K562 (cell line): ENCODE data around the gene CPOX. TPM values are rescaled to one million over a fixed set of nuclear protein-coding genes. Genes with fewer than 3 reads are reported as not detected.

ENCODE experiments used
- ATAC-seq: fragments of 200-7000 bp; cut with Tn5 transposase; 3 replicates; pipeline ENCODE4 v1.9.1; 2020; ENCODE audit warnings: moderate library complexity
- BruUV-seq: library from RNA; stranded (reverse); fragments of 400-500 nt; replicated peaks from 2 replicates; lab custom pipeline; 2021; lab: Mats Ljungman, UMichigan
- CTCF ChIA-PET: fragments of 300-600 bp; formaldehyde crosslinking; extraction: SDS; loops from one replicate; lab custom pipeline; 2021; ENCODE audit warnings: low intra/inter-chr PET ratio; lab: Yijun Ruan, JAX
- POLR2A ChIA-PET: fragments of 300-600, 350-650 bp; sonication (Branson Sonifier 250); formaldehyde crosslinking; extraction: SDS; loops from one replicate; lab custom pipeline; 2021; ENCODE audit warnings: antibody characterized with exemption, inconsistent platforms; lab: Yijun Ruan, JAX
- DNase-seq, 4 experiments: peaks; one replicate each; pipeline versions ENCODE4 v3.0.0 to v3.0.0-alpha.2; 2011 to 2018; ENCODE audit warnings: low spot score in 3 of 4, mixed read lengths in 3 of 4; ENCODE audit errors: extremely low read depth in 1 of 4
- FAIRE-seq: peaks from 2 replicates; lab custom pipeline; 2011; peaks lifted over from hg19 to GRCh38; lab: Jason Lieb, UNC
- H2AFZ ChIP-seq: 2 replicates; pipeline ENCODE4 v1.6.0; 2011; ENCODE audit warnings: low read depth, low read length, control low read depth, inconsistent platforms
- H3K27ac ChIP-seq: fragments of 200-600 bp; 3 replicates; pipeline ENCODE4 v1.8.0; 2011; ENCODE audit warnings: low read depth, mild to moderate bottlenecking, control low read depth, inconsistent platforms, low read length, moderate library complexity, mixed read lengths; ENCODE audit errors: extremely low read depth
- H3K27me3 ChIP-seq, 2 experiments: fragments of 300-600 bp in 1 of 2; 2 replicates in 1 of 2; 3 replicates in 1 of 2; pipeline versions ENCODE4 v1.6.0 to v1.8.0; 2011; ENCODE audit warnings: inconsistent platforms in 2 of 2, low read length in 2 of 2, mild to moderate bottlenecking in 1 of 2, mixed read lengths in 1 of 2, moderate library complexity in 1 of 2; ENCODE audit not compliant: control insufficient read depth in 2 of 2, insufficient read depth in 2 of 2
- H3K36me3 ChIP-seq: fragments of 300-600 bp; 3 replicates; pipeline ENCODE4 v1.8.0; 2011; ENCODE audit warnings: mild to moderate bottlenecking, low read length, inconsistent platforms; ENCODE audit not compliant: control insufficient read depth, insufficient read depth
- H3K4me1 ChIP-seq, 2 experiments: fragments of 200-600 bp in 1 of 2; replicated peaks in 1 of 2; 2 replicates in 1 of 2; 3 replicates in 1 of 2; pipeline versions ENCODE4 v1.5.1 to v1.8.0; 2011; ENCODE audit warnings: inconsistent platforms in 2 of 2, low read length in 2 of 2, mild to moderate bottlenecking in 1 of 2, mixed read lengths in 1 of 2, moderate library complexity in 1 of 2; ENCODE audit not compliant: control insufficient read depth in 2 of 2, insufficient read depth in 2 of 2
- H3K4me2 ChIP-seq: 2 replicates; pipeline ENCODE4 v1.6.1; 2011; ENCODE audit warnings: low read length, control low read depth, inconsistent platforms, mixed read lengths; ENCODE audit not compliant: insufficient read depth
- H3K4me3 ChIP-seq: fragments of 200-600 bp; sonication (generic), shearing (Covaris generic); 2 replicates; pipeline ENCODE4 v1.5.1; 2016; ENCODE audit warnings: control low read depth, inconsistent platforms
- H3K79me2 ChIP-seq: fragments of 200-600 bp; 3 replicates; pipeline ENCODE4 v1.8.0; 2011; ENCODE audit warnings: low read length, inconsistent platforms; ENCODE audit not compliant: control insufficient read depth, insufficient read depth
- H3K9ac ChIP-seq, 2 experiments: 2 replicates each; pipeline versions ENCODE4 v1.6.0 to v1.6.1; 2011; ENCODE audit warnings: low read depth in 2 of 2, low read length in 2 of 2, control low read depth in 1 of 2, inconsistent platforms in 1 of 2, mild to moderate bottlenecking in 1 of 2, mixed read lengths in 1 of 2; ENCODE audit not compliant: insufficient read depth in 1 of 2
- H3K9me1 ChIP-seq: one replicate; pipeline ENCODE4 v1.6.0; 2011; ENCODE audit warnings: inconsistent platforms, mild to moderate bottlenecking, low read length, moderate library complexity; ENCODE audit not compliant: control insufficient read depth, insufficient read depth
- H3K9me3 ChIP-seq: replicated peaks from 2 replicates; pipeline ENCODE4 v1.5.1; 2011; ENCODE audit warnings: low read depth, low read length, inconsistent platforms; ENCODE audit not compliant: control insufficient read depth, insufficient read depth
- H4K20me1 ChIP-seq: replicated peaks from 2 replicates; pipeline ENCODE4 v1.6.1; 2011; ENCODE audit warnings: low read length, inconsistent platforms, mixed read lengths; ENCODE audit not compliant: control insufficient read depth, insufficient read depth
- CBFA2T2 ChIP-seq: fragments of 450-650 bp; conservative IDR thresholded peaks from 2 replicates; pipeline ENCODE4 v1.6.1; 2017; ENCODE audit warnings: mild to moderate bottlenecking
- CBFA2T3 ChIP-seq: fragments of 450-650 bp; IDR thresholded peaks from 2 replicates; pipeline ENCODE4 v1.6.1; 2017
- CREM ChIP-seq: IDR thresholded peaks from 2 replicates; pipeline ENCODE4 v1.6.1; 2014; ENCODE audit warnings: antibody characterized with exemption, low read depth
- FOSL1 ChIP-seq: fragments of 200-800 bp; sonication (Bioruptor generic); conservative IDR thresholded peaks from 2 replicates; pipeline ENCODE4 v1.6.1; 2016; ENCODE audit warnings: missing genetic modification characterization, missing compliant biosample characterization
- KAT2B ChIP-seq: IDR thresholded peaks from one replicate; pipeline ENCODE4 v1.6.1; 2012; ENCODE audit warnings: low read depth, mild to moderate bottlenecking, control low read depth, inconsistent platforms, low read length, moderate library complexity
- KAT7 ChIP-seq: sonication (generic); formaldehyde crosslinking; IDR thresholded peaks from 2 replicates; pipeline ENCODE4 v1.8.0; 2022; ENCODE audit warnings: missing genetic modification reagents, mild to moderate bottlenecking, borderline replicate concordance
- MYNN ChIP-seq, 2 experiments: sonication (generic); formaldehyde crosslinking in 1 of 2; IDR thresholded peaks; 2 replicates each; pipeline versions ENCODE4 v1.5.0 to v1.6.1; 2016 to 2020; ENCODE audit warnings: antibody characterized with exemption in 1 of 2, missing genetic modification reagents in 1 of 2
- POLR2AphosphoS5 ChIP-seq: IDR thresholded peaks from 2 replicates; pipeline ENCODE4 v1.6.1; 2011; ENCODE audit warnings: mild to moderate bottlenecking, low read depth, low read length, moderate library complexity; ENCODE audit not compliant: control insufficient read depth, insufficient read depth
- SRSF1 ChIP-seq: fragments of 200-400 bp; formaldehyde crosslinking; IDR thresholded peaks from 2 replicates; pipeline ENCODE4 v1.6.1; 2017; ENCODE audit warnings: mild to moderate bottlenecking, low read depth, low read length, moderate library complexity
- TAL1 ChIP-seq: fragments of 450-650 bp; IDR thresholded peaks from 2 replicates; pipeline ENCODE4 v1.6.1; 2016; ENCODE audit warnings: mild to moderate bottlenecking
- TEAD4 ChIP-seq, 2 experiments: sonication (generic) in 1 of 2; formaldehyde crosslinking in 1 of 2; IDR thresholded peaks; 2 replicates each; pipeline versions ENCODE4 v1.6.1 to v1.8.0; 2012 to 2022; ENCODE audit warnings: borderline replicate concordance in 1 of 2, inconsistent platforms in 1 of 2, low read length in 1 of 2, mild to moderate bottlenecking in 1 of 2, missing genetic modification reagents in 1 of 2
- ZNF217 ChIP-seq: sonication (generic); formaldehyde crosslinking; IDR thresholded peaks from 2 replicates; pipeline ENCODE4 v1.8.0; 2022; ENCODE audit warnings: mild to moderate bottlenecking, missing genetic modification reagents
- WGBS: fragments of 100-300 bp; shearing (Covaris generic); methylation state at CpG from one replicate; pipeline ENCODE4 v1.1.6; 2016; ENCODE audit warnings: low coverage, mixed read lengths; ENCODE audit not compliant: insufficient coverage; ENCODE audit errors: missing lambda C conversion rate; 5-methylcytosine and 5-hydroxymethylcytosine counted together
- in situ Hi-C: fragments of 300-500 bp; cut with MboI; formaldehyde crosslinking; loops from 4 replicates; pipeline ENCODE4 v1.15.0; 2018; ENCODE audit warnings: inconsistent platforms, mixed read lengths
- intact Hi-C: fragments of 100-400 bp; cut with micrococcal nuclease; formaldehyde crosslinking; loops from 2 replicates; pipeline ENCODE4 v1.14.2; 2022
- polyA plus RNA-seq, 8 experiments: library from polyadenylated mRNA; depleted of rRNA in 4 of 8; stranded (reverse) in 5 of 8; unstranded in 3 of 8; fragments of >200 nt; fragmentation: Nextera tagmentation in 2 of 8; fragmentation: Illumina TruSeq in 1 of 8; extraction: Ambion mirVana in 2 of 8; extraction: Trizol in 1 of 8; gene quantifications; 2 replicates each; pipeline versions ENCODE4 v1.2.1 to v1.2.3, GENCODE V29; 2011 to 2014; ENCODE audit warnings: inconsistent platforms in 1 of 8, missing spikeins in 1 of 8
- total RNA-seq, 7 experiments: library from RNA; depleted of rRNA in 6 of 7; stranded (reverse); fragments of >200 nt in 6 of 7; fragmentation: Illumina TruSeq in 2 of 7; extraction: Trizol in 2 of 7; gene quantifications; 2 replicates each; pipeline versions ENCODE4 v1.2.1 to v1.2.3, GENCODE V29; 2011 to 2021; ENCODE audit warnings: low replicate concordance in 1 of 7

CPOX gene
- total and polyA plus RNA-seq, 9 of the 15 experiments (the other 6 are each of a cell fraction or from before 2014, with no cell fraction given) = 14.6 to 82.1 (median 24.8) TPM

GRCh38 chr3:98577178-98577895 lies 16.1 kb downstream of the CPOX start (continued):
- TF ChIP-seq FOSL1 (tag) (no peak), KAT2B (no peak)

GRCh38 chr3:98574132-98574531 lies 19.3 kb downstream of the CPOX start:
- intact Hi-C loops = loop anchor here (10.0 kb wide), 1 partner anchor 229 kb away; no protein-coding TSS in a partner anchor
- Histone ChIP-seq H3K9me3 (no peaks in the 10 kb centered on the region), H3K36me3 (peaks cover 25% of the 10 kb centered on the region; the same call in 2 of the 3 replicates), H4K20me1 (0 out of 2 replicates have a peak, but pooled peaks cover 3% of the 10 kb centered on the region), H3K4me2 (no peak overlapping the region), H3K4me3 (no peak overlapping the region), H3K9ac (no peak overlapping the region), H3K27me3 (no peaks in the 10 kb centered on the region), H2AFZ (no peak overlapping the region), H3K9me1 (no peaks in the 10 kb centered on the region), H3K27ac (no peak overlapping the region), H3K4me1 (peaks cover 6 to 8% of the 10 kb centered on the region in 2 experiments; a peak in 4 of 5 replicates), H3K79me2 (no peaks in the 10 kb centered on the region)
- ChIA-PET CTCF (no interaction called here), POLR2A (interaction anchor here (1.6 kb wide), 1 partner anchor 14 kb away, joined by 3 read pairs; no protein-coding TSS in a partner anchor)
- 4% methylated on average over 6 of the region's 6 CpGs for WGBS
- DNase-seq = peak in 2 of 4 experiments; percentile 16 to 47
- peak; percentile 42; the same call in 2 of the 3 replicates for ATAC-seq
- in situ Hi-C loops = no loop called here
- peak; percentile 59 for FAIRE-seq
- BruUV-seq = no TSS peak
- 0 out of 2 replicates have a peak, but pooled peaks have one; percentile 10 for TF ChIP-seq CREM
- TF ChIP-seq TAL1 = 0 out of 2 replicates have a peak, but pooled peaks have one; percentile 9
- peak; percentile 17; the same call in 1 of the 2 replicates for TF ChIP-seq POLR2AphosphoS5
- peak; percentile 35; the same call in 1 of the 2 replicates for TF ChIP-seq TEAD4 (IDR thresholded peaks at IDR 0.05; ENCODE audit: low read length)
- no peak for TF ChIP-seq TEAD4 (CRISPR knock-in tag; IDR thresholded peaks at IDR 0.05; ENCODE audit: borderline replicate concordance)
- TF ChIP-seq MYNN (IDR thresholded peaks at IDR 0.05) = 0 out of 2 replicates have a peak, but pooled peaks have one; percentile 17
- no peak for TF ChIP-seq MYNN (CRISPR knock-in tag; IDR thresholded peaks at IDR 0.05)
- no peak for TF ChIP-seq SRSF1
- TF ChIP-seq KAT7 (CRISPR knock-in tag) = no peak
- TF ChIP-seq CBFA2T3 = peak; percentile 78
- no peak for TF ChIP-seq ZNF217 (CRISPR knock-in tag)
- peak; percentile 59 for TF ChIP-seq CBFA2T2
- TF ChIP-seq, all 486 proteins: peak for 7
